GM19372 (cell line): ENCODE data around the gene ILDR2.
A peak's percentile ranks its signal among the peaks of the same experiment; 100 is the strongest.
"Not testable (repeated sequence)": the region's sequence is repeated elsewhere in the genome, so short reads cannot be mapped to it uniquely, and the experiment has no call there.

Source experiments
- ATAC-seq: cut with Tn5 transposase; IDR thresholded peaks from one replicate; pipeline ENCODE4 v1.9.1; 2021; ENCODE audit warnings: mild to moderate bottlenecking, low read depth, moderate library complexity; ENCODE audit not compliant: unreplicated experiment

ILDR2 gene

GRCh38 chr1:166899769-166900168, 75.6 kb downstream of the ILDR2 start:
- no peak for ATAC-seq

GRCh38 chr1:166895766-166896165, 79.6 kb downstream of the ILDR2 start:
- no peak for ATAC-seq

DNA sequence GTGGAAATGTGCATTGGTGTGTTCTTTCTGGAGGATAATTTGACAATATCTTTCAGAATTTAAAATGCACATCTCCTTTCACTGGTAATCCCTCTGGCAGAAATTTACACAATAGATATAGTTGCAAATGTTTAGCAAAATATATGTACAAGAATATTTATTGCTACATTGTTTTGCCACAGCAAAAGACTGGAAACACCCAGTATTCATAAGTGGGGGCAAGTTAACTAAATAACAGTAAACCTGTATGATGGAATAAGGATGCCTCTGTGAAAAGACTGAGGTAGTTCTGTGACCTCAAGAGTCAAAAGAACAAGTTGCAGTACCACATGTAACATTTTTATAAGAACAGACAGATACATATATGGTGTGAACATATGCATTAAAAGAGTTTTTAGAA, 85.6 kb downstream of the ILDR2 start:
- ATAC-seq = no peak

- no peak for ATAC-seq
Measured at GRCh38 chr1:166888373-166889111, 86.8 kb downstream of the ILDR2 start.

DNA sequence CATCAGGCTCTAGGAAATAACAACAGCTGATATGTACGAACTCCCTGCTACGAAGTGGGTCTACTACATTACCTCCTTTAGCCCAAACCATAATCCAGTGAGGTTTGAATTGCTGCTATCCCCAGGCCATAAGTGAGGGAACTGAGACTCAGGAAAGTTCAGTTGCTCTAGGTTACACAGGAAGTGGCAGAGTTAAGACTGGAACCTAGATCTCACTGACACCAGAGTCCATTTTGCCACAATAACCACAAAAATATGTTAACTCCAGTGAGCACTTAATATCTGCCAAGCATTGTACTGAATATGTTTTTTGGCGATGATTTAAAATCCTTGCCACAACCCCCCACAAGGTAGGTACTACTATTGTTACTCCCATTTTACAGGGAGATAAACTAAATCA, 90.4 kb downstream of the ILDR2 start:
- no peak for ATAC-seq

- peak; percentile 65 for ATAC-seq
Measured at GRCh38 chr1:166884040-166884642, 91.2 kb downstream of the ILDR2 start.

DNA sequence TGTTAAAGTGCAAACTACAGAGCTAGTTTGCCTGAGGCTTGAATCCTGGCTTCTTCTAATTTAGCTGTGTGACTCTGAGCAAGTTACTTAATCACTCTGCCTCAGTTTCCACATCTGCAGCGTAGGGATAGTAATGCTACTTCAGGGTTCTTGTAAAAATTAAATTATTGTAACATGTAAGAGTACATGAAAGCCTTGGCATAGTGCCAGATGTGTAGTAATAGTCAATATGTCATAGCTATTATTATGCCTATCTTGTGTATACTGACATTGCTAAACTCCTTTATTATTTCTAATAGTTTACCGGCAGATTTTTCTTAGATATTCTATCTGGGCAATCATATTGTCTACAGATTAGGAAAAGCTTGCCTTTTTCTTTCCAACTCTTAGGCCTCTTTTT, 92.4 kb downstream of the ILDR2 start:
- no peak for ATAC-seq

- ATAC-seq = not testable (repeated sequence)
Measured at GRCh38 chr1:166878173-166878917, 97.0 kb downstream of the ILDR2 start.

DNA sequence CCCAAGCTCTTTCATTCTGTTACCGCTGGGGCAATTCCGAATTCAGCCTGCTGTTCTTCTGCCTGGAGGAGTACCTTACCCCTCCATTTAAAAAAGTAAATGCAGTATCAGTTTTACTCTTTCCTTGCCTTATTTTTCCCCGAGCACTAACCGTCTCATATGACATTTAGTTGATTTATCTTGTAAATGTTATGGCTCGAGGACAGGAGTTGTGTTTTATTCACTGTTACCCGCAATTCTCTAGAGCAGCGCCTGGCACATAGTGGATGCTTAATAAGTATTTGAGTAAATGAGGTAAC, 98.9 kb downstream of the ILDR2 start:
- no peak for ATAC-seq

- peak; percentile 91 for ATAC-seq
Measured at GRCh38 chr1:166875734-166876539, 99.4 kb downstream of the ILDR2 start, which contains the start of gene TADA1. Gene TADA1 (minus strand): TSS chr1:166876264. CDS start chr1:166876233, 31 bp downstream.

DNA sequence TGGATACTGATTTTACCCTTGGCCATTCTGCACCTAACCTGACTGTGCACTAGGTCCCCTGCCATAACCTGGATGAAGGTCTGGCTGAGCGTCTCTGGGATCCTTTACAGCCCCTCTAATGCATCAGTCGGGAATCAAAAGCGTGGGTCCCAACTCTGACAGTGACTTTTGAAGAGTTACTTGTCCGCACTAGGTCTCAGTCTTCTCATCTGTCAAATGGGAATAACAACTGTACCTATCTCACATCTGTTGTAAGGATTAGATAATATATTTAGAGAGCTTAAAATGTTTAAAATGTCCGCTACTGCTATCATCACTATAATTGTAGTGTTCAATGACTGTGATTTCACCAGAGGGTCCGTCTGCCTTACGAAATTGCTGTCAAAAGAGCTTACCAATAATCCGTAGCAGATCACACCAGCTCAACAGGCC, 100.0 kb downstream of the ILDR2 start:
- ATAC-seq = no peak

- ATAC-seq = no peak
Measured at GRCh38 chr1:166874464-166874863, 100.9 kb downstream of the ILDR2 start.

DNA sequence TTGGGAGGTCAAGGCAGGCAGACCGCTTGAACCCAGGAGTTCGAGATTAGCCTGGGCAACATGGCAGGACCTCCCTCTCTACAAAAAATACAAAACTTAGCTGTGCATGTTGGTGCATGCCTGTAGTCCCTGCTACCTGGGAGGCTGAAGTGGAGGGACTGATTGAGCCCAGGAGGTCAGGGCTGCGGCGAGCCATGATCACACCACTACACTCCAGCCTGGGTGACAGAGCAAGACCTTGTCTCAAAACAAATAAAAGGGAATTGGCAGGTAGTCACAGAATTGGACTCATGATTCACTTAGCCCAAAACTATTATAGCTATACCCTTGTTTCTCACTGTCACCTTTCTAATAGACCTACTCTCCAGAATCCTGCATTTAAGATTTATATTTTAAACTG, 104.8 kb downstream of the ILDR2 start:
- no peak for ATAC-seq

DNA sequence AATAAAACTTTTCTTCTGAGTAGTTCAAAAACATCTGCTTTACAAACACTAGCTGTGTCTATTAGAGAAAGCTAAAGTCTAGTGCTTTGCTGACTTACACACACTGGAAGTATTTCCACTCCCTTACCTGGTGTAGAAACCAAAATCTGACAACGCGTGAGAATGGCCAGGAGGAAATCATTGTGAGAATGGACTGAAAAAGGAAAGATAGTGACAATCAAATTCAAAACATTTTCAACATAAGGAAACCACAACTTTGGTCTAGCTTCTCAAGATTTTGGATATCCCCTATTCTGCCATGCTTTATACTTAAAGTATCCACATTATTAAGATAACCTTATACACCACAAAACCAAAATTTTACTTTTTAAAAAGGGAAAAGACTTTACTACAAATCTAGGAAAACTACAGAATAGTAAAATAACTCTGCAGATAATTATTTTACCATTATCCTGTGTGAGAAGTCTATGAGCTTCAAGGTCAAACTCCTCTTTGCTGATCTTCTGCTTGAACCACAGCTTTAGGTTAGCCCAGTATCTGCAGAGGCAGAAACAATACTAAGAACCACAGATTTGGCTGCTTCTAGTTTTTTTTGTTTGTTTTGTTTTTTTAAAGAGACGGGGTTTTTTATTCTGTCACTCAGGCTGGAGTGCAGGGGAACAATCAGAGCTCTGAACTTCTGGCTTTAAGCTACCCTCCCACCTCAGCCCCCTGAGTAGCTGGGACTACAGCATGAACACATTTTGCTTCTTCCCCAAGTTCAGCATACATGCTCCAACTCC, 105.8 kb downstream of the ILDR2 start:
- ATAC-seq = no peak

GRCh38 chr1:166868639-166869038, 106.7 kb downstream of the ILDR2 start:
- ATAC-seq = no peak

GRCh38 chr1:166865926-166866325, 109.4 kb downstream of the ILDR2 start:
- no peak for ATAC-seq

- no peak for ATAC-seq
Measured at GRCh38 chr1:166859597-166859996, 115.7 kb downstream of the ILDR2 start.

DNA sequence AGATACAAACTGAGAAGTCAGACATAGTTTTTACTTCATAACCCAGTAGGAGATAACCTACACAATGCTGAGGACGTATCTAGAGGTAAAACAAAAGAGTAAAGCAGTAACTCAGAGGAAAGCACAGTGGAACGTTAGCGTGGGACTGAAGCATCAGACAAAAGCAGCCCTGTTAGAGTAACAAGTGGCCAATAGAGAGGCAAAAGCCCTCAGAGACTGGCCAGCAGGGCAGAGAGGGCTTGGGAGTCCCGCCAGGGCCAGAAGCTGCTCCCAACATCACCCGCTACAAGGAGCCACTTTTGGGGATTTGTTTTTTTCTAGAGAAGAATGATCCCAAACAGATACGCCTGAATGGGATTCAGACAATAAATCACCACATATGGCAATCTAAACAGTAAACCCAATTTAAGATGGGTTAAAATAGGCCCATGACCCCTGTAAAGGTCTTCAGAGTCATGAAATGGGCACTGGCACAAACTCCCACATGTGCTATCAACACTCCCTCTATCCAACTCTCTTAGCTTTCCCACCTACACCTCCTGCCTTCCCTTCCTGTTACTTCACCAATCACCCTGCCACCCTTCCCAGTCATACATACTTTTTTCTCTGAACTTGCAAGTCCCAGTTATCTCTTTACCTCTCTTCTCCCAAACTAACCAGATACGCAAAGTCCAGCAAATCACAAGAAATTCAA, 116.5 kb downstream of the ILDR2 start:
- no peak for ATAC-seq
